Middle frontal gyrus (tissue), 1 donor: ENCODE data around the gene LRCH1.
"Not testable (repeated sequence)": the region's sequence is repeated elsewhere in the genome, so short reads cannot be mapped to it uniquely, and the experiment has no call there.

Experiments used
- DNase-seq: peaks from one replicate; pipeline ENCODE4 v3.0.0-alpha.2; 2015; ENCODE audit warnings: low spot score; ENCODE audit errors: extremely low spot score

The LRCH1 gene

GRCh38 chr13:46747031-46747820 lies 194.3 kb downstream of the LRCH1 start:
- no peak for DNase-seq

GRCh38 chr13:46748300-46748699 lies 195.3 kb downstream of the LRCH1 start:
- no peak for DNase-seq

GRCh38 chr13:46749951-46750350 lies 197.0 kb downstream of the LRCH1 start:
- DNase-seq, result no peak

- no peak for DNase-seq
These were observed 199.1 kb downstream of the LRCH1 start for GRCh38 chr13:46751811-46752635.

GRCh38 chr13:46753137-46753536 lies 200.2 kb downstream of the LRCH1 start:
- no peak for DNase-seq

- no peak for DNase-seq
These were observed 200.9 kb downstream of the LRCH1 start for GRCh38 chr13:46753917-46754316.

DNA sequence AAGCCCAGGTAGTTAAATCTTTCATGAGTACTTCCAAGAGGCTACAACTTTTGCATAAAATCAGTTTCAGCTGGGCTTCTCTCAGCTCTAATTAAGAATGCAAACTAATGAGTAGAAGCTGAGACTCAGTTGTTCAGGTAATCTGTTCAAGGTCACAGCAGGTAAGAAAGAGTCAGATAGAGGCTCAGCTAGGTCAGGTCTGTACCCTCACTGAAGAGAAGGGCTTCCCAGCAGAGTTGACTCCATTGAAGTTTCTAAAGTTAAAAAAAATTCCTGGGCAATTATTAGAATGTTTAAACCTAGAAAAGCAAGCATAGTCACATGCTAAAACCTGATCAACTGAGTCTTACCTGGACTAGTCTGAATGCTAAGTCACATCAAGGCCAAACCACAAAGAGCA lies 201.8 kb downstream of the LRCH1 start:
- no peak for DNase-seq

DNA sequence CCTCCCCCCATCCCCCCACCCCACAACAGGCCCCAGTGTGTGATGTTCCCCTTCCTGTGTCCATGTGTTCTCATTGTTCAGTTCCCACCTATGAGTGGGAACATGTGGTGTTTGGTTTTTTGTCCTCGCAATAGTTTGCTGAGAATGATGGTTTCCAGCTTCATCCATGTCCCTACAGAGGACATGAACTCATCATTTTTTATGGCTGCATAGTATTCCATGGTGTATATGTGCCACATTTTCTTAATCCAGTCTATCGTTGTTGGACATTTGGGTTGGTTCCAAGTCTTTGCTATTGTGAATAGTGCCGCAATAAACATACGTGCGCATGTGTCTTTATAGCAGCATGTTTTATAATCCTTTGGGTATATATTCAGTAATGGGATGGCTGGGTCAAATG lies 202.5 kb downstream of the LRCH1 start:
- DNase-seq, result not testable (repeated sequence)

DNA sequence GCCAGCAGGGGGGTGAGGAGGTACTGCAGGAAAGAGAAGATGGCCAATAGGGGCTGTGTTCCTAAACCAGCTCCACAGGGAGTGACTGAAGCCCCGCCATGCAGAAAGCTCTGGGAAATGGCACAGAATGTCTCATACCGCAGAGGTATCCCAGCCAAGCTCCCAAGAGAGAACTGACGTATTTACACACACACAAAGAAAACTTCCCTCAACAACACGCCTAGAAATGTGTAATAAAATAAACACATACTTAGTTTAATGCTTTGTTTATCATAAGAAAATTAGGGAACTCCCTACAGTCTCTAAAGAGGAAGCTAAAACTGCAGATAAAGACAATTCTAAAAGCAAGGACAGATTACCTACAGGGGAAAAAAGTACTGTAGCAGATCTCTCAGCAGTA lies 204.0 kb downstream of the LRCH1 start:
- no peak for DNase-seq

GRCh38 chr13:46757640-46758039 lies 204.7 kb downstream of the LRCH1 start:
- DNase-seq, result no peak

- no peak for DNase-seq
These were observed 206.9 kb downstream of the LRCH1 start for GRCh38 chr13:46759846-46760245.

GRCh38 chr13:46761174-46761573 lies 208.2 kb downstream of the LRCH1 start:
- no peak for DNase-seq

GRCh38 chr13:46761866-46762265 lies 208.9 kb downstream of the LRCH1 start:
- no peak for DNase-seq

GRCh38 chr13:46769925-46770324 lies 217.0 kb downstream of the LRCH1 start:
- not testable (repeated sequence) for DNase-seq

DNA sequence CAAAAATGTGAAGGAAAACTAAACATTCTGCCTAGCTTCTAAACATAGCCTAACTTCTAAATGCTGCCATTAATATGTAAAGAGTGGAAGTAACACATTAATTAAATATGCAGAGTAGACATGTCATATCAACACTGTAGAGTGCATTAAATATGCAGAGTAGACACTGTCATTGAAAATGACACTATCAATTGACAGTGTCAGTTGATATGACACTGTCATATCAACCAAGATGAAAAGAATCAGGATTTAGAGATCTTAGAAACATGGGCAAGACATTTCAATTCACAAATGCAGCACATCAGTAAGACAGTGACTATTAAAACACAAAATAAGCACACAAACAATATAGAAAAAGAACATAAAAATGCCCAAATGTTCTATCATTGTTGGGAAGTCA lies 218.7 kb downstream of the LRCH1 start:
- no peak for DNase-seq

- DNase-seq, result no peak
These were observed 220.6 kb downstream of the LRCH1 start for GRCh38 chr13:46773541-46773940.

DNA sequence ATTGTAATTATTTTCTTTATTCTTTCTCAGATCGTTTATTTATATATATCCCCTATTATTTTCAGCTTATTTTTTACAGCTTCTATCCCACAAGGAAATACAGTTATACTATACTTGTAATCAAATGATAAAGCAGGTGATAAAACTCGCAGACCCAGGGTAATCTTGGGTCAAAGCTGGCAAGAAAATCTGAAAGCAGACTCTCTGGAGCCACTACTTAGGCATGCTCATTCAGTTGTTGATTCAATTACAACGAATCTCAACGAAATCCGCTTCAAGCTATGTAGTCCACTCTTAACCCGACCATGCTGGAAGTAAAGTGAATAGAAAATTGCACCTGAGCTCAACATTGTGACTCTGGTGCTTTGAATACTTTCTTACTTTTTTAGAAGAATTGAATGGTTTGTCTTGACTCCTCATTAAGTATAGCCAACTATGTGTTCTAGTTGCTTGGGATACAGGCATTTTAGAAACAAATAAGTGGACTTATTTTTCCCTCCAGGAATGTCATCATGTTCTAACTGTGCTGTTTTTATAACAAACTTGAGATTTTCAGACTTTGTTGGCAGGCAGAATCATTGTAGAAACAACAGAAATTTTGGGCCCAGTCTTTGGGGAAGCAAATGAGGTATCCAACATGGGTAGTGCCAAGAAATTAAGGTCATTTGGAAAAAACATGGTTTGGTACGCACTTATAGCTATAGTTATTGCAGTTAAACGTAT lies 222.6 kb downstream of the LRCH1 start:
- no peak for DNase-seq

DNA sequence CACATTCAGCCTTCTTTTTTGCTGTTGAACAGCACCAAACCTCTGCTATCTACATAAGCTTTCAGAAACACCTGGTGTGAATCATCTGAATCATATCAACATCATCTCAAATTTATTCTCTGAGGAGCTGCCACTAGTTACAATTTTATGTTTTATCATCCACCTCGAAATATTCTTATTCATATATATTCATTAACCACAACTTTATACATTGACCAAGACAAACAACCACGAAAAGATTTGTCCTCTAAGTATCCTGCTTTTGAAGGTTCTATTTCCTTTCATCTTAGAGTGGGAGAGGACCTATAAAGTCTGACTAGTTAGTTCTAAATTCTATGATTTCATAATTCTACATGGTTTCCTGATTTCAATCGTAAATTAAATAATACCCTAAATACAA lies 225.1 kb downstream of the LRCH1 start:
- no peak for DNase-seq

- DNase-seq, result no peak
These were observed 225.9 kb downstream of the LRCH1 start for GRCh38 chr13:46778890-46779289.

- DNase-seq, result no peak
These were observed 229.1 kb downstream of the LRCH1 start for GRCh38 chr13:46782066-46782465.

DNA sequence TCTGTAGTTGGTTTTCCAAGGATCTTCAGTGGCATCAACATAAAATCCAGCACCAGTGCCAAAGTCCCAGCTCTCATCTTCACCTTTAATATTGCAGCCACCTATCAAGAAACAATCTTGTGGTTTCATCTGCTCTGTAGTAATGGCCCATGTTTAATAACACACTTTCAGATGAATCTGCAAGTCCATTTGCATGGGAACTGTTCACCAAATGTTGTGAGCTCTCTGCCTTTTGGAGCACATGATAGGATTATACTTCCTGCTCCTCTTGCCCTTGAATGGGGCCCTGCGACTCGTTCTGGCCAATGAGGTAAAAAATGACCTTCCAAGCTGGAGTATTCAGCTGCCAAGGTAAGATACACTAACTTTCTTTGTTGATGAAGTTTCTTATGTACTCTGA lies 229.7 kb downstream of the LRCH1 start:
- DNase-seq, result no peak

DNA sequence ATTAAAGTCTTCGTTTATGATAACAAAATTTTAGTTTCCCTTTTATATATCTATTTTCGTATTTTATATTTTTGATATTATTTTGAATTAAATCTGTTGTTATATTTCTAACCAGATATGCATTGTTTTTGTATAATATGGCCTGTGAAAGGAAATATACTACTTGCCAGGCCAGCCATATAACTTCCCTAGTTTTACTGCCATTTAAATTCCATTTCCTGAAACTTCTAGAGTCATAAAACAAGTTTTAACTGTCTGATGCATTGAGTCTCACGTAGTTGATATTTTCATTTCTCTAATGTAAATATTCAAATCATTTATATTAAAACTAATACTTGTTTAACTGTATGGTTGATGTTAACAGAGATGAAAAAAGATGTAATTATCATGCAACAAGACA lies 230.5 kb downstream of the LRCH1 start:
- DNase-seq, result no peak
